NCI-H69 (cell line): ENCODE measurements around the gene PARVB.

Experiments used
- DNase-seq: peaks from one replicate; lab custom pipeline; 2025; lab: John Stamatoyannopoulos, UW

The PARVB gene

DNA sequence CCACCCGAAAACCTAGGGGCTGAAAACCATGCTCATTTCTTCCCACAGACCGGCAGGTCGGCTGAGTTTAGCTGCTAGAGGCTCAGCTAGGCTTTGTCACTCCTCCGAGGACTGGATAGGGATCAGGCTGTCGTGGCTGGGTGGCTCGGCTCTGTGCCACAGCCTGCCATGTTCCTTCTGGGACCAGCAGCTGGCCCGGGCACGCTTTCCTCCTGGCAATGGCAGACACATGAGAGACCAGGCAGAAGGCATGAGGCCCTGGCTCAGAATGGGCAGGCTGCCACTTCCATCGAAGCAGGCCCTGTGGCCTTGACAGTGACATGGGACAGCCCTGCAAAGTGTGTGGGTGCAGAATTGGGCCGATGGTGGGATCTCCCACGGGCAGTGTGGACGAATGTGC, 177.6 kb downstream of the PARVB start:
- no peak for DNase-seq

DNA sequence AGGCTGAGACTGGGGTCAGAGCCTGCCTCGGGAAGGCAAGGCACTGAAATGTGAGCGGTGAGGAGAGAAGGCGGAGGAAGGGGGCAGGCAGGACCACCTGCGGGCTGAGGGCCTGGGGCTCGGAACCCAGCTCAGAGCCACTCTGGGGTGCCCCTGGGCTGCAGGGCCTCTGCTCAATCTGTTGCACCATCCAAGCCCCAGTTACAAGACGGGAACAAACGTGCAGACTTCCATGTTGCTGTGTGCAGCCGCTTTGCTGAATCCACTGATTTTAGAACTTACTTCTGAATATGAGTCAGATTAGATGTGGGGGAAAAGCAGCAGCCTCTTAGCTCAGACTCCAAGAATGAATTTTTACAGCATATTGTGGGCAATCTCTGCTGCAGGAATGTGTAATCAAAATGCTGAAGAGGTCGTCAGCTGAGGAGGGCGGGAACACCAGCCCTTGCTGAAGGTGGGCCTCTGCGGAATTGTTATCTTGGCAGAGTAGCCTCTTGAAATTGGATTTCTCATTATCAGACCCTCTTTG, 178.2 kb downstream of the PARVB start:
- no peak for DNase-seq

DNA sequence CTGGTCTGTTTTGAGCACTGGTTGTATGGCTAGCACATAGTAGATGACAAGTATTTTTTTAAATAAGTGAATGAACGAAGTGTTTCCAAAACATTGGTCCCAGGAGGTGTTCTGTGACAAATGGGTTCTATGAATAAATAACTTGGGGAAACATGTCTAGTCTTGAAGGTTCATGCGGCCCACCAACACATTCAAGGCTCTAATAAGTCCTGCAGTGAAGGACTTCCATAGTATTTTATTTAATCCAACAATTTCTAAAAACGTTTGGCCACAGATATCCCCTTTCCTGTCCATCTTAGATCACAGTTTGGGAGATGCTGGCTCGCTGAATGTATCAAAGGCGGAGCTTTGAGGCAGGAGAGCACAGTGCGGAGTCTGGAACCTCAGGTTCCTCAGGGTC, 179.1 kb downstream of the PARVB start:
- no peak for DNase-seq

DNA sequence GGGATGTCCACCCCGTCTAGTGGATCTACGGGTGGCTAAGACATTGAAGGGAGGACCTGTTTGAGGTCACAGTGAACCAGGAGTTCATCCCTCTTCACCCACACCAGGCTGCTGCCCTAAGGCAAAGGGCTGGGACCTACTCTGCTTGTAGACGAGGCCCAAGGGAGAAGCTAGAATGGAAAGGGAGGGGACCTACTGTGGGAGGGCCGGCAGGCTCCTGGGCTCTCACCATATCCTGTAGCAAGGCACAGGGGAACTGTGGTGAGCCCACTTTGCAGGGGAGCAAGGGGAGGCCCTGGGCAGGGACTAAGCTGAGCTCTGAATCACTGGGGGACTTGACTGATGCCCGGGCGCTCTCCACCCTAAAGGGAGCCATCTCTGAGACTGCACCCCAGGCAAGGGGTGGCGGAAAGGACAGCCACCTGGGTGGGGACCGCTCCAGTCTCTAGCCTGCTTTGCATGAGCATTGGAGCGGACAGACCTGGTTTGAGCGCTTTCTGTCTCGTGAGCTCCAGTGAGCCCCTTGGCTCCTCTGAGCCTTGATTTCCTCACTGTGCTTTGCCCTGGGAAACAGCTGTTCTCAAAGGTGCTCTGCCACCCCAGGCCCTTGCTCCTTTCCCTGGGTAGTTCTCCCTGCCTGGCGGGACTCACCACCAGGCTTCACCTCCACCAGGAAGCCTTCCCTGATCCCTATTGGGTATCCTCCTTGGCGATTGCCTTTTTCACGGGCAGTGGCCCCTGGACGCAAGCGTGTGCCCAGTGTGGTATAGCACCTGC, 180.8 kb downstream of the PARVB start:
- DNase-seq = no peak

DNA sequence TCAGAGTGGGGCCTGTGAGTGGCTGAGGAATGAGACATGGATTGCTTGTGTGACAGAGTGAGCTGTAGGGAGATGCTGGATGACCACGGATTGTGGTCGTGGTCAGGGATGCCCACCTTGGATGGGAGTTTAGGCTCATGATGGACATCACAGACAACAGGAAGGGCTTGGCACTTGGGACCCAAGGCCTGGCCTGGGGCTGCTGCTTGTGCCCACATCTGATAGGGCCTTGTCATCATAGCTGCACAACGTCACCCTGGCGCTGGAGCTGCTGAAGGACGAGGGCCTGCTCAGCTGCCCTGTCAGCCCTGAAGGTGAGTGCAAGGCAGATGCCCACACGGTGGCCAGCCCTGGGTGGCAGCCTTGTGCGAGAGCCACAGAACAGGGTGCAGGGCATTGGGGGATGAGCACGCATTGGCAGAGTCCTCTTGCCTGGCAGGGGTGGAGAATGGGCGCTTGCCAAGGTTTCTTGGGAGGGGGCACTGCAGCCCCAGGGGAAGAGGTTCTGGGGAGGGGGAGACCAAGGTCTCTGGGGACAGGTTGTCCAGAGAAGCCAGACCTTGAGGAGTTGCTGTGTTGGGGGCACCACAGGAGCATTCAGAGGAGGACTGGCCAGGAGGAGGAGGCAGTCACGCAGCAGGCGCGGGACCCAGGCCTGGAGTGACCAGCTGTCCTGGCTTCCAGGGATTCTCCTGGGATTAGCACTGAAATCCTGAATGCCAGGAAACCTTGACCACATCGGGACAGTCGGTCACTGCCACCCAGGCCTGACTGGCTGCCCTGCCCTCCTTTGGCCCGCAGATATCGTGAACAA, 181.6 kb downstream of the PARVB start:
- DNase-seq = no peak

DNA sequence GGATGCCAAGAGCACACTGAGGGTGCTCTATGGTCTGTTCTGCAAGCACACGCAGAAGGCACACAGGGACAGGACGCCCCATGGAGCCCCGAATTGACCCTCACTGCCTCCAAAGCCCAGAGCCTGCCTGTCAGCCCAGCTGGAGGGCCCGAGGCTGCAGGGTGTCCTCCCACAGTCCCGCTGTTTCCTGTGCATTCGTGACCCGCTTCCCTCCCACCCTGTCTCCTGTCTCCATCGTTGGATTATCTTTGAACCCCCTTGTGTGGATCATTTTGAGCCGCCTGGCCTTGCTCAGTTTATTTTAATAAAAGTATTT, 182.2 kb downstream of the PARVB start:
- DNase-seq = no peak

DNA sequence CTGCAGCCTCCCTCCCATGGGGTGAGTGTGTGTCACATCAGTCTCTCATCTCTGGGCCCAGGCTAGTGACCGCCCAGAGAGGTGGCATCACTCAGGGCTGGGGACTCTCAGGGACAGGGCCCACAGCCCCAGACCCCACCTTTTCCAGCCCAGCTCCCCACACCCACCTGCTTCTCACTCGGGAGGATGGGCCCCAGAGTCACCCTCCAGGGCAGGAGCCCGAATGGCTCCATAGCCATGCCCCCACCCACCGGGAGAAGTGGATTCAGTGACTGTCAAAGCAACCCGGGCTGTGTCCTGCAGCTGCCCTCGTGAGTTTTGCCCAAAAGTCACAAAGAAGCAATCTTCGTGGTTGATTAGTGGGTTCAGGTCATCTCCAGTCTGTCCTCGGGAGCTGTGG, 182.6 kb downstream of the PARVB start:
- no peak for DNase-seq

DNA sequence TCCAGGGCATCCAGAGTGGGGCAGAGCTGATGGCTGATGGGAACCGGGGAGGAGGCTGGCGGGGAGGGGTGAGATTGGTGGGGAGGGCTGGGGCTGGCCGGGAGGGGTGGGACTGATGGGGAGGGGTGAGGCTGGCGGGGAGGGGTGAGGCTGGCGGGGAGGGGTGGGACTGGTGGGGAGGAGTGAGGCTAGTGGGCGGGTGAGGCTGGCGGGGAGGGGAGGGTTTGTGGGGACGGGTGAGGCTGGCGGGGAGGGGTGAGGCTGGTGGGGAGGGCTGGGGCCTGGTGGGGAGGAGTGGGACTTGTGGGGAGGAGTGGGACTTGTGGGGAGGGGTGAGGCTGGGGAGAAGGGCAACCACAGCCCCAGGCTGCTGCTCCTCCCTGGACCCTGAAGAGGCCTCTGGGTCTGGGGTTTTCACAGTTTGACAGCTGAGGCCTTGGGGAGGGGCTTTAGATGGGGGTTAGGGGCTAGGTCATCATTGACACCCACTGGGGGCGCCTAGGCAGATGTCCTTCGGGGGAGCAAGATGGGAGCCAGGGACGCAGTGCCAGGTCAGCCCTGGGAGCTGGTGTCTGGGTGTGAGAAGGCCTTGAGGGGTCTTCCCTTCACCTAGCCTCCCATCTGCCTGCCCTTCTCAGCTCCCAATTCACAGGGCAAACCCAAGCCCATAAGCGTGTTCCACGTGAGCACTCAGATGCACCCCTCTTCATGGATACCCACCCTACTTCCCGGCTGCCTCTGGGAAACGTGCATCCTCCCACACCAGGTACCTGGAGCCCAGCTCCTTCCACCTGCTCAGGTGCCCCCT, 183.3 kb downstream of the PARVB start:
- DNase-seq = no peak

DNA sequence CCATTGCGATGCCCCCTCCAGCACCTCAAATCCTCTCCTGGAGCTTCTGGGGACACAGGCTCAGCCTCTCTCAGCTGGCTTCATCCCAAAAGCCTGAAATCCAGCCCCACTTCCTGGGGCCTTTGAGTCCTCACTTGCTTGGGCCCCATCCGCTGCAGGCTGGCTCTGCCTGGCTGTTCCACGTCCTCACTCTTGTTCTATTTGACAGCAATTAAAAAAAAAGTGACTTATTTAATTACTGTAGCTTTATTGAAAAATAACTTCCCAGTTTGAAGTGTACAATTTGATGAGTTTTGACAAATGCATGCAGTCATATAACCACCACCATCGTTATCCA, 183.8 kb downstream of the PARVB start:
- no peak for DNase-seq

DNA sequence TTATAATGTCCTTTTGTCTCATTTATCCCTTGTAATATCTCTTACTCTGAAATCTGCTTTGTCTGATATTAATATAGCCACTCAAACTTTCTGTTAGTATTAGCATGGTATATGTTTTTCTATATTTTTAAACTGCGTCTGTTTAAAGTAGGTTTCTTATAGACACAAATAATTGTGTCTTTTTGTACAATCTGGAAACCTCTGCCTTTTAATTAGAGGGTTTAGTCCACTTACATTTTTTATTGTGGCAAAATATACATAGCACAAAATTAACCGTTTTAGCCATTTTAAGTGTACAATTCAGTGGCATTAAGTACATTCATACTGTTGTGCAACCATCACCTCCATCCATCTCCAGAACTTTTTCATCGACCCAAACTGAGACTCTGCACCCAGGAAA, 185.2 kb downstream of the PARVB start:
- DNase-seq = no peak

DNA sequence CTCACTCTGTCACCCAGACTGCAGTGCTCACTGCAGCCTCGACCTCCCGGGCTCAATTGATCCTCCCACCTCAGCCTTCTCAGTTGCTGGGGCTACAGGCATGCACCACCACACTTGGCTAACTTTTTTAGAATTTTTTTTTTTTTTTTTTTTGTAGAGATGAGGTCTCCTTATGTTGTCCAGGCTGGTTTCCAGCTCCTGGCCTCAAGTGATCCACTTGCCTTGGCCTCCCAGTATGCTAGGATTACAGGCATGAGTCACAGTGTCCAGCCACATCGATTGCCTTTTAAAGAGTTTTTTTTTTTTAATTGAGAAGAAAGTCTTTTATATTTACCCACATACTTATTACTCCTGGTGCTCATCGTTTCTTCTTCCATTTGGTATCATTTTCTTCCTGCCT, 186.6 kb downstream of the PARVB start:
- no peak for DNase-seq

DNA sequence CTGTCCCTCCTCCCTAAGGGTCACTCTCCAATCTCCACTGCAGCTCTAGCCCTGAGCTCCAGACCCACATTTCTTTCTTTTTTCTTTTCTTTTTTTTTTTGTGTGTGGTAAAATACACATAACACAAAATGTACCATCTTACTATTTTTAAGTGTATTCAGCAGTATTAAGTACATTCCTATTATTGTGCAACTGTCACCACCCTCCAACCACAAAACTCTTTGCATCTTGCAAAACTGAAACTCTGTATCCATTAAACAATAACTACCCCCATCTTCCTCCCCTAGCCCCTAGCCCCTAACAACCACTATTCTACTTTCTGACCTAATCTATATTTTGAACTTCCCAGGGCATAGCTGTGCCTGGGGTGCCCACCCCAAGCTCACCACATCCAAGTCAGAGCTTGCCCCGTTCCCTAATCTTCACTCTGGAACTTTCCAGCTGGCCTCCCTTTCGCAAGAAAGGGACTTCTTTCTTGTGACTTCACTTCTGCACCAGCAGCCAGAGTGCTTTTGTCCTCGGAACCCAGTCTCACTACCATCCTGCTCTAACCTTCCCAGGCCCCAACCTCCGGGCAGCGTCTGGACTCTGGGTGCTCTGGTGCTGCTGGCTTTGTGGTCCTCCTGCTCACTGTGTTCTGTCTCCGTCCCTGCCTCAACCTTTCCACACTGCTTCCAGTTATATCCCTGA, 187.3 kb downstream of the PARVB start:
- DNase-seq = no peak

DNA sequence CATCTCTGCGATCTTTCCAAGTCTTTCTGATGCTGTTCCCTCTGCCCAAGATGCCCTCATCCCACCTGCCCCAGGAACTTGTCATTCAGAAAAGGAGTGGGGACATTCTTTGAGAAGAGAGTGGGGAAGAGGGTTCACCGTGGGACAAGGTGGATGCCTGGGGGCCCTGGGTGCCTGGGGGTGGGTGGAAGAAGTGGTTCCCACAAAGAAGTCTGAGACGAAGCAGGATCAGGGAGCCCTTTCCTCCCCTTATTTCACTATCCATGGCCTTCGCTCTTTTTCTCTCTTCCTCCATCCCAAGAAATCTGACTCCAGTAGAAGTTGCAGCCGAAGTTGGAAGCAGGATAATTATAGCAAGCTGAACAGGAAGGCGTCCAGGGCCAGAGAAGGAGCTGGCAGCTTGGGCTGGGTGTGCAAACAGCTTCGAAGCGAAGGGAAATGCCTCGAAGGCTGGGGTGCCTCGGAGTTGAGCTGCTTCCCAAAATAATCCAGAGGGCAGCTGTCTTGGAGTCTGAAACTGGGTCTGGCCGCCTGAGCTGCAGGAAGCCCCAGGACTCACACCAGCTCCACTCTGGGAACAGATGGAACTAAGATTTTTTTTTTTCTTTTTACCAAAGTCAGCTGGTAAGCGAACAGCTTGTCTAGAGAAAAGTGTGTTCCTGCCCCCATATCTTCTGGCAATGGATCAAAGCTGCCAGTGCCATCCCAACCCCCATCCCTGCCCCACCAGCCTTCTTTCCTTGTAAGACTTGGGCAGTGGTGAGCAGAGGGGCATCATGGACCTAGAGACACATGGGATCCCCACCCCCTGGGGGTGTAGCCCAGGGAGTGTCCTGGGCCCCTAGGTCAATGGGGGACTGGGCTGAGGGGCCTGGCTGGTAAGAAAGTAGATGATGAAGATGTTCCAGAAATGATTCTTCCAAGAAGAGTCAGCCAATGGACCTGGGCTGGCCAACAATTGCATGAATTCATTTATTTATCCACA, 188.1 kb downstream of the PARVB start:
- no peak for DNase-seq

DNA sequence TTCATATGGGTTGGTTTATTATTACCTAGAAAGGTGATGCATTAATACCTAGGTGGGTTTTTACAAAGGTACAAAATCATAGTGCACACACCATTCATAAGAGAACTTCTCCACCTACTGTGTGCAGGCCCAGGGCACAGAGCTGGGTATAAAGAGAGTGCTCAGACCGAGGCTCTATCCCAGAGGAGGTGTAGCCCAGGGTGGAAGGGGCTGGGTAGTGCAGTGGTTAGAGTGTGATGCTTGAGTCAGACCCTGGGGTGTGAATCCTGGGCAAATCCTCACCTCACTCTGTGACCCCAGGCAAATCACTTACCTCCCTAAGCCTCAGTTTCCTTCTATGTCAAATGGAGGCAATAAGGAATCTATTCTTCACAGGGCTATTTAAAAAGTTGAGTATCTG, 188.8 kb downstream of the PARVB start:
- no peak for DNase-seq

DNA sequence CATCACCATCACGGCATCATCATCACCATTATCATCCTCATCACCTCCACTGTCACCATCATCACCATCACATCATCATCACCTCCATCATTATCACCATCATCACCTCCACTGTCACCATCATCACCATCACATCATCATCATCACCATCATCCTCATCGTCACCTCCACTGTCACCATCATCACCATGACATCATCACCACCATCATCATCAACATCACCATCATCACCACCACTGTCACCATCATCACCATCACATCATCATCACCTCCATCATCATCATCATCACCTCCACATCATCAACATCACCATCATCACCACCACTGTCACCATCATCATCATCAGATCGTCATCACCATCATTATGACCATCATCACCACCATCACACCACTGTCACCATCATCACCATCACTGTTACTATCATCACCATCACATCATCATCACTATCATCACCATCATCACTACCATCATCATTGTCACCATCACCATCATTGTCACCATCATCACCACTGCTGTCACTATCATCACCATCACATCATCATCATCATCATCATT, 189.5 kb downstream of the PARVB start:
- no peak for DNase-seq

DNA sequence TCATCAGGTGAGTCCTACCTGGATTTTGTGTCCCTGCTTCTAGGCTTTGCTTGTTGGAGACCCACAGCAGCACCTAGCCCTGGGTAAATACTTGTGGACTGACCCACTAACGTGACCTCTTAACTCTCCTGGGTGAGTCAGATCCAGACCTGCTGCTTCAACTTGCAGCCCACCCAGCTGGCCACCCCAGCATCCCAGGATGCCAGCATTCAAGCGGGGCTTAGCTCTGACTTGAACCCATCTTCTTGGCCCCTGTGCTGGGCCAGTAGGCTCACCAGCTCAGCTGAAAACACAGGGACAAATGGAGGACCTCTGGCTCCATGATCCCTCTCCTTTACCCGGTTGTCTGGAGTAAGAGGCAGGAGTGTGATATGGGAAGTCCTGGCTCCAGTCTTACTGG, 190.1 kb downstream of the PARVB start:
- no peak for DNase-seq

DNA sequence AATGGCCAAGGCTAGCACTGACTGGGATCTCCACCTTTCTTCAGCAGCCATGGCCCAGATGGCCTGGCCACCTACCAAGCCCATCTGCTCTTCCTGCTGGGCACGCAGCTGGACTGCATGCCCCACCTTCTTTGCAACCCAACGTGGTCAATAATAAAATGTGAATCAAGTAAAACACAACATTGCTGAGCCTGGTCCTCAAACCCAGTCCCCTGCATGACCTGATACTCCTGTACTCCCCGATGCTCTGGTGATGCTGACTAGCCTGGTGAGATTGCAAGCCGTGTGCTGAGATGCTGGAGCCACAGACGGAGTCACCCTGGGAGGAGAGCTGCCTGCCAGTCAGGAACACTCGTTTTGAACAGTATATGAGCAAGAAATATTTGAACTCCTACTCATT, 190.7 kb downstream of the PARVB start:
- no peak for DNase-seq

DNA sequence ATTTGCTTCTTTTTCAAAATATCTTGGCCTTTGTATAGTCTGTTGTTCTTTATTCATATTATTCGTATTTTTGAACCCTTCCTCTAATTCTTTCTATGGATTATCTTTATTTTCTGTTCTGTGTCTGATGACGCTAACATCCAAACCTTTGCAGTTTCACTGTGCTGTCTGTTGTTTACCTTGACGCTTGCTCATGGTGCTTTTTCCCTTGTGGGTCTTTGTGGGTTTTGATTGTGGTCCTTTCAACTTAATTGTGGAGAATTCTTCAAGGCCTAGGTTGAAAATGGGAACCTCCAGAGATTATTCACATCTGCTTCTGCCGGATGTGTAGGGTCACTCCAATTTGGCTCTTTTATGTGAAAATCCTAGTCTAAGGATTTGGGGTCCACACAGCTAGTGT, 191.2 kb downstream of the PARVB start:
- no peak for DNase-seq

DNA sequence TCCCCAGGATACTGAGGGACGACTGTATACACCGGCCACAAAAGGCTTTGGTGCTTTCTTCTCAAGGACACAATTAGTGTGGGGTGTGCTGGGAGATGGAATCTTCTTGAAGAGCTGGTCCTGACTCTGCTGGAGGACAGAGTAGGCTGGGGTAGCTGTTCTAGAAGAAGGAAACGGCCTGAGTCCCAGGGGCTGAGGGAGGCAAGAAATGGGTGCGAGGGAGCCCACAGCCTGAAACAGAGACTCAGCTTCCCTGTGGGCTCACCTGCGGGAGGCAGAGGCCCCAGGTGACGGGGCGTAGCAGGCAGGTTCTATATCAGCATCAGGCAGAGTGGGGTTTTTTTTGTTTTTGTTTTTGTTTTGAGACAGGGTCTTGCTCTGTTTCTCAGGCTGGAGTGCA, 193.2 kb downstream of the PARVB start:
- DNase-seq = no peak

DNA sequence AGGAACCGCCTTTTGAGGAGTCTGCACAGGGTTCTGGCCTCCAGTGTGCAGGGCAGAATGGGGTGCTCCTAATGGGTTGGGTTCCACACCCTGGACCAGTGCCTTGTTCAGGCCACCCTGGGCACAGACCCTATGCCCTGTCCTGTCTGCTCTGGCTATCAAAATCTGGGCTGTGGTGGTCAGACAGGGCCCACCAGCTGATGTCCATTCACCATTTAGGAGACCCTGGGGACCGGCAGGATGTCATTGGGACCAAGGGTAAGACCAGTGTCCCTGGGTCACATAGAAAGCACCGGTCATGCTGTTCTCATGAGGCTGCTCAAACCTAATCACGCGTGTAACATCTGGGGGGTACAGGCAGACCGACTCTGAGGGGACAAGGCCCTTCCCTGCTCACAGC, 194.0 kb downstream of the PARVB start:
- no peak for DNase-seq
